HL-60 (cell line): Measurements from ENCODE around the gene ADCY5.

Experiments
- DNase-seq, 2 experiments: peaks; one replicate each; pipeline ENCODE4 v3.0.0-alpha.2; 2010 to 2020; ENCODE audit warnings: low read depth in 1 of 2, low spot score in 1 of 2
- H3K27ac ChIP-seq: fragments of 250-450 bp; sonication (Bioruptor Pico); replicated peaks from 2 replicates; pipeline ENCODE4 v1.5.1; 2020; ENCODE audit warnings: mild to moderate bottlenecking, moderate library complexity
- H3K27me3 ChIP-seq: fragments of 250-450 bp; sonication (Bioruptor Pico); 2 replicates; pipeline ENCODE4 v1.5.1; 2021; ENCODE audit warnings: mild to moderate bottlenecking, moderate library complexity; ENCODE audit not compliant: insufficient read depth, poor library complexity, severe bottlenecking
- H3K4me3 ChIP-seq: replicated peaks from 2 replicates; pipeline ENCODE4 v1.5.1; 2011; ENCODE audit warnings: mild to moderate bottlenecking, control low read depth, low read length; ENCODE audit not compliant: insufficient read depth
- GABPA ChIP-seq: IDR thresholded peaks from 2 replicates; pipeline ENCODE4 v1.6.1; 2012; ENCODE audit warnings: low read depth
- POLR2AphosphoS5 ChIP-seq: IDR thresholded peaks from 2 replicates; pipeline ENCODE4 v1.6.1; 2012; ENCODE audit warnings: low read depth
- SPI1 ChIP-seq: IDR thresholded peaks from 2 replicates; pipeline ENCODE4 v1.6.1; 2012; ENCODE audit warnings: low read depth, mild to moderate bottlenecking, borderline replicate concordance
- TF ChIP-seq, protein P1 (sequence below): IDR thresholded peaks from one replicate; pipeline ENCODE4 v1.5.1; 2011; ENCODE audit warnings: low read length, control low read depth, inconsistent platforms; ENCODE audit not compliant: insufficient read depth
- TF ChIP-seq, protein P2 (sequence below): IDR thresholded peaks from 2 replicates; pipeline ENCODE4 v1.6.1; 2012; ENCODE audit warnings: low read depth; ENCODE audit not compliant: insufficient replicate concordance

ADCY5 gene

DNA sequence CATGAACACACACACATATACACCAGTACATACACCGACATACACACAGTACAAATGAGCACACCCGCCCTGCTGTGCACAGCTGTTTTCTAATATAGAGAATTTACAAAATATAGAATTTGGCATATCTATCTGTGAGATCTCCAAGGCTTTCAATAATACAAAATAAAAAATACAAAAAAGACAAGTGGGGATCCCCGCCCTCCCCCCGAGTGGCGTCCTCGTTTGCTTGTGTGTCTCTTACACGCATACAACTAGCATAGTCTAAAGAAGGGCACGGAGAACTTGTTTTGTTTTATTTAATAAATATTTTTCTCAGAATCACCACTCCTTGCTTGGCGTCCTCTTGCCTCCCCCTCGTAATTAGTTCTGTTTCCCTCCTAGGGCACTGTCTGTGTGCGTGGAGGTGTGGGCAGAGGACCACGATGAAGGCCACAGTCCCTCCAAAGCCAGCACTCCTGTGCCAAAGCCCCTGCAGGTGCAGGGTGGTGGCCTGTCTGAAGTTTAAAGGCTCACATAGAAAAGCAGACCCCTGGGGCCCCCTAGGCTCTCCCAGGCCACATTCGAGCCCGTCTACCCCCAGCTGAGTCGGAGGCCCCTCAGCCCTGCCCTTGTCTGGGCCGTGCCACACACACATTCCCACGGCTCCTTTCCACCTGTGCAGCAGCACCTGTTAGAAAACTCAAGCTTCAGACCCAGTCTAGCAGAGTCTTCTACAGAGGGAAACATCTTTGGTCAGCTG is 165.1 kb downstream of the ADCY5 start:
- no peaks in the 10 kb centered on the region for H3K27me3 ChIP-seq
- no peak overlapping the region for H3K4me3 ChIP-seq
- no peak overlapping the region for H3K27ac ChIP-seq
- DNase-seq: no peak
- TF ChIP-seq POLR2AphosphoS5 (no peak), SPI1 (no peak), GABPA (no peak)
- TF ChIP-seq, protein P1, sequence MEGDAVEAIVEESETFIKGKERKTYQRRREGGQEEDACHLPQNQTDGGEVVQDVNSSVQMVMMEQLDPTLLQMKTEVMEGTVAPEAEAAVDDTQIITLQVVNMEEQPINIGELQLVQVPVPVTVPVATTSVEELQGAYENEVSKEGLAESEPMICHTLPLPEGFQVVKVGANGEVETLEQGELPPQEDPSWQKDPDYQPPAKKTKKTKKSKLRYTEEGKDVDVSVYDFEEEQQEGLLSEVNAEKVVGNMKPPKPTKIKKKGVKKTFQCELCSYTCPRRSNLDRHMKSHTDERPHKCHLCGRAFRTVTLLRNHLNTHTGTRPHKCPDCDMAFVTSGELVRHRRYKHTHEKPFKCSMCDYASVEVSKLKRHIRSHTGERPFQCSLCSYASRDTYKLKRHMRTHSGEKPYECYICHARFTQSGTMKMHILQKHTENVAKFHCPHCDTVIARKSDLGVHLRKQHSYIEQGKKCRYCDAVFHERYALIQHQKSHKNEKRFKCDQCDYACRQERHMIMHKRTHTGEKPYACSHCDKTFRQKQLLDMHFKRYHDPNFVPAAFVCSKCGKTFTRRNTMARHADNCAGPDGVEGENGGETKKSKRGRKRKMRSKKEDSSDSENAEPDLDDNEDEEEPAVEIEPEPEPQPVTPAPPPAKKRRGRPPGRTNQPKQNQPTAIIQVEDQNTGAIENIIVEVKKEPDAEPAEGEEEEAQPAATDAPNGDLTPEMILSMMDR: no peak

DNA sequence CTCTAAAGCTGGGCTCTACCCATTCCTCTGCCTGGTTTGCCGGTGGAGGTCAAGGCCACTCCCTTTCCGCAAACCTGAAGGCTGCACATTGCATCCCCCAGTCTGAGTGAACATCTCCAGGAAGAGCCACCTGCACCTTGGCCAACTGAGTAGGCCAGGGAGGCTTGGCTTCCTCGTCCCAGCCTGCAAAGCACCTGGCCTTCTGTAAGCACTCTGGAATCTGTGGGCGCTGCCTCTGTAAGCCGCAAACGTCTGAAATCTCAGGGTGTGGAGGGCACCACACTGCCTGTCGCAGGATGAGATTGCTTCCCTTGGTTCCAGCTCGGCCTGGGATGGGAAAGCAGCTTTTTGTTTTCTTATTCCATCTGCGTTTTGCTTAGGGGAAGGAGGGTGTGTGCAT is 165.8 kb downstream of the ADCY5 start:
- DNase-seq: no peak
- Histone ChIP-seq H3K27me3 (no peaks in the 10 kb centered on the region), H3K4me3 (no peak overlapping the region), H3K27ac (no peak overlapping the region)
- TF ChIP-seq POLR2AphosphoS5: no peak
- no peak for TF ChIP-seq GABPA
- TF ChIP-seq, protein P2, sequence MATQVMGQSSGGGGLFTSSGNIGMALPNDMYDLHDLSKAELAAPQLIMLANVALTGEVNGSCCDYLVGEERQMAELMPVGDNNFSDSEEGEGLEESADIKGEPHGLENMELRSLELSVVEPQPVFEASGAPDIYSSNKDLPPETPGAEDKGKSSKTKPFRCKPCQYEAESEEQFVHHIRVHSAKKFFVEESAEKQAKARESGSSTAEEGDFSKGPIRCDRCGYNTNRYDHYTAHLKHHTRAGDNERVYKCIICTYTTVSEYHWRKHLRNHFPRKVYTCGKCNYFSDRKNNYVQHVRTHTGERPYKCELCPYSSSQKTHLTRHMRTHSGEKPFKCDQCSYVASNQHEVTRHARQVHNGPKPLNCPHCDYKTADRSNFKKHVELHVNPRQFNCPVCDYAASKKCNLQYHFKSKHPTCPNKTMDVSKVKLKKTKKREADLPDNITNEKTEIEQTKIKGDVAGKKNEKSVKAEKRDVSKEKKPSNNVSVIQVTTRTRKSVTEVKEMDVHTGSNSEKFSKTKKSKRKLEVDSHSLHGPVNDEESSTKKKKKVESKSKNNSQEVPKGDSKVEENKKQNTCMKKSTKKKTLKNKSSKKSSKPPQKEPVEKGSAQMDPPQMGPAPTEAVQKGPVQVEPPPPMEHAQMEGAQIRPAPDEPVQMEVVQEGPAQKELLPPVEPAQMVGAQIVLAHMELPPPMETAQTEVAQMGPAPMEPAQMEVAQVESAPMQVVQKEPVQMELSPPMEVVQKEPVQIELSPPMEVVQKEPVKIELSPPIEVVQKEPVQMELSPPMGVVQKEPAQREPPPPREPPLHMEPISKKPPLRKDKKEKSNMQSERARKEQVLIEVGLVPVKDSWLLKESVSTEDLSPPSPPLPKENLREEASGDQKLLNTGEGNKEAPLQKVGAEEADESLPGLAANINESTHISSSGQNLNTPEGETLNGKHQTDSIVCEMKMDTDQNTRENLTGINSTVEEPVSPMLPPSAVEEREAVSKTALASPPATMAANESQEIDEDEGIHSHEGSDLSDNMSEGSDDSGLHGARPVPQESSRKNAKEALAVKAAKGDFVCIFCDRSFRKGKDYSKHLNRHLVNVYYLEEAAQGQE: no peak
- TF ChIP-seq SPI1: no peak
- TF ChIP-seq, protein P1: no peak

DNA sequence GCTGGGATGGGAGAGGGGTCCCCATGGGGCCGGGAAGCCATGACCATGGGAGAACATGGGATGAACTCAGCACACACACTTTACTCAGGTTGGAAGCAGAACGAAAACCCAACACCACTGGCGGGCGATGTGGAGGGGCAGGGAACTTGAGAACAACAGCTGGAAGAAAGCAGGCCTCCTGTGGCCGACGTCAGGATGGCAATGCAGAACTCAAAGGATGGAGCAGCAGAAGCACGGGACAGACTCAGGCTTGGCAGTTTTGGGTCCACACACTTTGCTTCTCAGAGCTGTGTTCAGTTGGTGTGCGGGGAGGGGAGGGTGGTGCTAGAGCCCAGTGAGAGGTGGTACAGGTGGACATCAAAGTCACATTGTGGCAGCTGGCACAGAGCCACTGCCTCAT is 166.4 kb downstream of the ADCY5 start:
- H3K27me3 ChIP-seq: no peaks in the 10 kb centered on the region
- DNase-seq: no peak
- H3K27ac ChIP-seq: no peak overlapping the region
- TF ChIP-seq POLR2AphosphoS5 (no peak), GABPA (no peak), SPI1 (no peak)
- TF ChIP-seq, protein P1: no peak
- TF ChIP-seq, protein P2: no peak
- no peak overlapping the region for H3K4me3 ChIP-seq
